ENCODE results near the gene FAM83F.

FAM83F gene

DNA sequence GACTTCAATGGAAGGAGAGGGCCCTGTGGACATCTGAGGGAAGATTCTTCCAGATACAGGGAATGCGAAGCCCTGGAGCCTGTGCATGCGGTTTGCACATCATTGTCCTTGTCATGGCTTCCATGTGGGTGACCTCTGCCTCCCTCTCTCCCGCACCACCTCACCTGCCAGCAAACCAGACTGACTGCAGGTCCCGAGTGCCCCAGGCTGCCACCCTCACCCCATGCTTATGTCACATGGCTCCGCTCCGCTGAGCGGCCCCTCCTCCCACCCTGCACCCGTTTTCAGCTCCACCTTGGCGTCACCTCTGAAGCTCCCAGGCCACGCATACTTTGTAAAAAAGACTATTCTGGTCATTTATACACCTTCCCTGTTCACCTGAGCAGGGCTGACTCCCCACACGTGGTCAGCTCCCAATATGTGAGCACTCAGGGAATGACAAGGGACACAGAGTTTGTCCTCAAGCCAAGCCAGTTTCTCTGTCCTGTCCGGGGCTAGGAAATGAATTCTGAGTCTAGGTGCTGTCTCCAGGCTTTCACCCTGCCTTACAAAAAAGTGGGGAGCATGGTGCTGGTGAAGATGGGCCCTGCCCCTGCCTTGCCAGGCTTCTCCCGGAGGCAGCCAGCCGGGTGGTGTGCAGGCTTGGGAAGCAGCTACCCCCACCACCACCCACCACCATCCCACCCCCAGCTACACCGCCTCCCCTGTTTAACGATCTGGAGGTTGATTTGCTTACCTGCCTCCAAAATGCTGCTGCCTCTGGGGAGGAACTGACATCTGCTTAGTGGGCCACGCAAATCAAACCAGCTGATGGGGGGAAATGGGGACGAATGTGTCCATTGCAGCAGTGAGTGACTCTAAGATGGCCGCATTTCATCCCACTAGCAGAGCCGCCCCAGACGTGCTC is 32.7 kb downstream of the FAM83F start:
- H3K4me3 ChIP-seq (ENCODE audit: low read length) = no peak overlapping the region
- no peak for DNase-seq (ENCODE audit: low read depth, low spot score)

DNA sequence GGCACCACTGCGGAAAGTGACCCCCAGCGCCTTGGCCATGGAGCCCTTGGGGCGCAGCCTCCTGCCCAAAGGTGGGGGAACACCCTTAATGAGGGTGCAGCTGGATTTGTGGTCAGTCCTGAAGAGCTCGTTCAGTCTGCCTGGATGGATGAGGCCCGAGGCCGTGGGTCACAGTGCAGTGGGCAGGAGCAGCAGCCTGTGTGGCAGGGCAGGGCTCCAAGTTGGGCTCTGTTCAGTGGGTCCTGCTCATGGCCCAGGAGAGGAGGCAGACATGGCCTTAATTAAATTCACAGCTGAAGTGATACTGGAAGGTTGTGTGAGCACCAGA is 33.3 kb downstream of the FAM83F start:
- DNase-seq (ENCODE audit: low read depth, low spot score) = no peak
- H3K4me3 ChIP-seq (ENCODE audit: low read length) = no peak overlapping the region

DNA sequence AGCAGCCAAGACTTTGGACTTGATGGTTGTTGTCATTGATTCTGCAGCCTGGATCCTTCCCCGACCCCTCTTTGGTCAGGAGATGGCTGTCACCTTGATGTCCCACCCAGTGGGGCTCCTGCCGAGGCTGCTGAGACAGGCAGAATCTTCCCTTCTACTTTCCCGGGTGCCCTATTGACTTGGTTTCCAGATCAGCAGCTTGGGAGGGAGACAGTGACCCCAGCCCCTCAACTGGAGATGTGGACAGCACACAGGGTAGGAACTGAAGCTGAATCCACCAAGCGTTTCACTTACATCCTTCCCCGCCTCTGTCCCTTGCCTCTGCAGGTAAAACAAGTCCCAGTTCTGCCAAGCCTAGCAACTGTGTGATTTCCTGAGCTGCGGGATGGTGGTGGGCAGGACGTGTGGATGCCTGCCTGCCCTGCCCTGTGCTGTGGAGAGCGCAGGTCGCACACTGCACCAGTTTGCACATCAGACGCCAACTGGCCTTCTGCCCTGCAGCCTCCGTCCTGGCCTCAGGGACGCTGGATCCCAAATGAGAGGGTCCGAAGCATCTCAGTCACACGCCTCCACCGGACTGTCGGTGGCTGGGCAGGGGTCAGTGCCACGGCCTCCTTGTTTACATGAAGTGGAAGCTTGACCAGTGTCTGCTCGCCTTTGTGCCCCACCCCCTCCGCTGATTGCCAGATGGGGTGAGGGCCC is 34.6 kb downstream of the FAM83F start:
- no peak overlapping the region for H3K4me3 ChIP-seq (ENCODE audit: low read length)
- no peak for DNase-seq (ENCODE audit: low read depth, low spot score)

DNA sequence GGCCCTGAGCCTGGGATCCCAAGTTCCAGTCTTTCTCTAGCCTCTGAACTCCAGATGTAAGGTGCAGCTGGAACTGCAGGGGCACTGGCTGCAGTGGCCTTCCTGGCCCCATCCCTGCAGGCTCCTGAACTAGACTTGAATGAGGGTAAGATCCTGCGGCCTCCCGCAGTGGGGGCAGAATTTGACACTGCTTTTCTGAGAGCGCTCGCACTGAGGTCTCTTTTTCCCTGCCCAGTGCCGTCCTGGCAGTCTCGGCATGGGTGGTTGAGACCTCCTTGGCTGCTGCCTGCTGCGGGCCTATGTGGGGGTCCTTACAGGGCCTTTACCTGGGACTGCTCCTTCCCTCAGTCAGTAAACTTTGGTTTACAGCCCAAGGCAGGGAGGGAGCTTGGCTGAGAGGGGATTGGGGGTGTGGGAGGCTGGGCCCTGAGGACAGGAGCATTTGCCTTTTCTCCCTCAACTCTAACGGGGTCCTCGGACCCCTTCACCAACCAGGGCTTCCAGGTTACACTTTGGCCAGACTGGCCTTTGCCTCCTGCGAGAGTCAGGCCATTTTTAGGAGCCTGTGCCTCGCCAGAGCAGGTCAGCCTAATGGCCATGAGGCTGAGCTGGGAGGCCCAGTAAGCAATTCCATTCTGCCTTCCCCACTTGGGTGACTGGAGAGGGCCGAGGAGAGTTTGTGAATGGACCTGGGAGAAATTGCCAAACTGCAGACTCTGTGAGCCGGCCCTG is 35.4 kb downstream of the FAM83F start:
- DNase-seq (ENCODE audit: low read depth, low spot score) = no peak
- no peak overlapping the region for H3K4me3 ChIP-seq (ENCODE audit: low read length)

DNA sequence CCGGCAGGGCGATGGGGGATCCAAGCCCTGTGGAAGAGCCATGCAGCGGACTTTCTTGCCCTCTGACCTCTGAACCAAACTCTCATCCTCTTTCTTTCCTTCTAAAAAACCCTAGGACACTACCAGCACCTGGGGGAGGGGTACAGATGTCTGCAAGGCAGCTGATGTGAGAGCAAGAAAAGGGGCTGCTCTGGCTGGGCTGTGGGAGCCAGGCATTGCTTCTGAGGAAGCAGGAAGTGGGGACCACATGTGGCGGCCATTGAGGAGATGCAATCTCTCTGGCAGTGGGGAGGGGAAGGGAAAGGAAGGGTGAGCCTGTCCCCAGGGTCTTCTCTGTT is 36.0 kb downstream of the FAM83F start:
- H3K4me3 ChIP-seq (ENCODE audit: low read length) = no peak overlapping the region
- peak; percentile 73 for DNase-seq (ENCODE audit: low read depth, low spot score)

DNA sequence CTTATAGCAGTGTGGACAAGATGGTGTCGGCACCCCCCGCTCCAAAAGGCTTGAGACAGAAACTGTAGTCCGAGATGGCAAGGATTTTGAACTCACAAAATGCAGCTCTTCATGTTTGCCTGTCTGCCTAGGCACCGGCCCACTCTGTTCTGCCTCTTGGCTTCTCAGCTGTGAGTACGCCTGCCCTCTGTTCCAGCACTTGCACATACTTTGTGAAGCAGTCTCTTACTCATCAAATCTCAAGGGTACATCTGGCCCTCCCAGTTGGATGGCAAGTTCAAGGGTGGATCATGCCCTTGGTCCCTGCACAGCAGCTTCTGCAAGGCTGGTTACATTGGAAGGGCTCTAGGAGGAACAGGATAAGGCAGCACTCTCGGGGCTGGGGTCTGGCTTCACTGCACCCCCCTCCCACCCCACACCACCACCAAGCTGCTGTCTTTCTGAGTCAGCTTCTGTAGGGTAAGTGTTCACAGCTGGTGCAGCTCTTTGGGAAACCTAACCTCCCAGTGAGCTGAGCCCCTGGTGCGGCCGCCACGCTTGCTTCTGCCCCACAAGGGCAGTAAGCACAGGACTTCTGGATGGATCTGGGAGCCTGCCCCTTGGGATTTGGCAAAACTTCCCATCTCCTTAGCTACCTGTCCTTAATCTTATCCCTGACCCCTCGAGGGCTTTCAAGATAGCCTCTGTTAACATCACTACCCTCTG is 37.2 kb downstream of the FAM83F start:
- DNase-seq (ENCODE audit: low read depth, low spot score) = no peak
- no peak overlapping the region for H3K4me3 ChIP-seq (ENCODE audit: low read length)

DNA sequence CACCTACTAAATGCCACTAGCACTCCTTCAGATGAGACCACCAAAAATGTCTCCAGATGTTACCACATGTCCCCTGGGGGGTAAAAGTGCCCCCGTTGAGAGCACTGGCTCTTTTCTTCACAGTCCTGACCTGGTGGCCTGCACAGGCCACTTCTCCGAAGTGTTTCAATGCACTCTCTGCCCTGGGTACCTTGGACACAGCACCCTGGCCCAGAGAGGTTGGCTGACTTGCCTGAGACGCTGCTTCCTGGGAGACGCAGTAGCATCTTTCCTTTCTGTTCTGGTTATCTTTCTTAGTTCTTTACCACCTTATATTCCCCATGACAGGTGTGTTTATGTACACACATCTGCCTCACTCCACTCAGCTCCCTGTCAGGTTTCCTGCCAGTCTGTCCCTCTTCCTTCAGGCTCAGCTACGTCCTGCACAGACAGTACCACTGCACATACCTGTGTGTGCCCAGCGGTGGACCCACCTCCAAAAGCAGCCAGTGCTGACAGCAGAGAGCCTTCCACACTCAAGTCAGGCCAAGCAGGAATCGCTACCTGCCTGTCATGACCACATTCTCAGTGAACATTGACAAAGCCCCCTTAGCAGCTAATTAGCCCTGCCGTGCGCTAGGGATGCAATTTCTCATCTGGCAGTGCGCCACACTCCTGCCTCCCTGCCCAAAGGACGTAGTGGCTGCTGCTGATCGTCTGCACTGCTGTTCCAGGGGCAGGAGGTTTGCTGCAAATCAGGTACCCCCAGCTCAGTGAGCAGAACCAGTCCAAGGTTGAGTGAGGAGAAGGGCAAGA is 39.0 kb downstream of the FAM83F start:
- H3K4me3 ChIP-seq (ENCODE audit: low read length) = no peak overlapping the region
- no peak for DNase-seq (ENCODE audit: low read depth, low spot score)

DNA sequence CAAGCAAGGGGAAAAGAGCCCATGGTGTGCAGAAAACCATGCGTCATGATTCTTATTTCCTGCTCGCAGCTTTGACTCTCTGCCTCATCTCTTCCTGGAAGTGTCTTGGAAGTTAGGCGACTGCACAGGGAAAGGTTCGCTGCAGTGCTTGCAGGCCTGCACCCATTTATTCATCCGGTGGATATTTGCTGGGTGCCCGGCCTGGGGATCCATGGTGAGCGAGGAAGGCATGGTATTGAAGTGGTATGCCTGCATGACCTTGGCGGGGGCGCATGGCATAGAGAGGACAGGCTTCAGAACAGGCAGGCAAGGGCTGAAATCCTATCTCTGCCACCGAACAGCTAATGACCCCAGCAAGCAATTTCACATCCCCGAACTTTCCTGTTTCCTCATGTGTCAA is 40.6 kb downstream of the FAM83F start:
- no peak overlapping the region for H3K4me3 ChIP-seq (ENCODE audit: low read length)
- DNase-seq (ENCODE audit: low read depth, low spot score) = no peak

DNA sequence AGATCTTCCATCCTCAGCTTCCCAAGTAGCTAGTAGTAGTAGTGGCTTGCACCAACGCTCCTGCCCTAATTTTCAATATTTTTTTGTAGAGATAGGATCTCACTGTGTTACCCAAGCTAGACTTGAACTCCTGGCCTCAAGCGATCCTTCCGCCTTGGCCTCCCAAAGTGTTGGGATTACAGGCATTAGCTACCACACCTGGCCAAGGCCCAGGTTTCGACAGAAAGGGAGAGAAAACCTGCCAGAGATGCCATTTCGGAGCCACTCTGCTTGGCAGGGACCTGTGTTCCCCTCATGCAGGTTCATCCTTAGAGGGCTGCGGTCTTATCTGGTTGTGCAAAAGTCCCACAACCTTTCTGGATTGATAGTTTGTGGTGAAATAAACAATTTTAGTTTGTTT is 41.4 kb downstream of the FAM83F start:
- no peak overlapping the region for H3K4me3 ChIP-seq (ENCODE audit: low read length)
- no peak for DNase-seq (ENCODE audit: low read depth, low spot score)

DNA sequence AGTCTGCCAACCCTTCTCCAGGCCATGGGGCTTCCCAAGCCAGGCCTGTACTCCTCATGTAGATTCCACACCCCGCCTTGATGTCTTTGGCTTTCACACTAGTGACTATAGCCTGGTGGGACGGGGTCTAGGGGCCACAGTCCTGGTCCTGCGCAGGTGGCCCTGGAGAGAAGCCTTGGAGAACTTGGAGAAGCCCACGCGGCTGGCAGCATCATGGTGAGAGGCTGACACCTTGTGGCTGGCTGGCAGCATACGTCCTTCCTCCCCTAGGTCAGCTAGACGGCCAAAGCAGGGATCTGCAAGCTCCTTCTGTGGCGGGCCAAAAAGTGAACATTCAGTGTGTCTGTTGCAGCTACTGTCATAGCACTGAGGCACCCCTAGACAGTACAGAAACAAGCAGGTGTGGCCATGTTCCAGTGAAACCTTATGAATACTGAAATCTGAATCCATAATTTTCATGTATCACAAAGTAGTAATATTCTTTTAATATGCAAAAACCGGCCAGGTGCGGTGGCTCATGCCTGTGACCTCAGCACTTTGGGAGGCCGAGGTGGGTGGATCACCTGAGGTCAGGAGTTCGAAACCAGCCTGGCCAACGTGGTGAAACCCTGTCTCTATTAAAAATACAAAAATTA is 42.0 kb downstream of the FAM83F start:
- peak; percentile 62 for DNase-seq (ENCODE audit: low read depth, low spot score)
- H3K4me3 ChIP-seq (ENCODE audit: low read length) = no peak overlapping the region

DNA sequence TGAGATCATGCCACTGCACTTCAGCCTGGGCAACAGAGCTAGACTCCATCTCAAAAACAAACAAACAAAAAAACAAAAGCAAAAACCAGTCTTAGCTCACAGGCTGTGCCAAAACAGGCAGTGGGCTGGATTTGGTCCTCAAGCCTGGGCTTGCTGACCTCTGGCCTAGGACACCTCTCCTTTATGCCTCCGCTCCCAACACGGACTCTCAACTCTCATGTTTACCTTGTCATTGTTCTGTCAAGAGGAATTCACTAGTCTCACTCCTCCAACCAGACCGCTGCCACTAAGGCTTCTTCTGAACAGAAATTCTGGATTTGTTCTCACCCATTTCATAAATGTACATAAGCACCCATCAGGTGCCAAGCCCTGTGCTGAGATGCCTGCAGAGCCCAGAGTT is 42.6 kb downstream of the FAM83F start:
- no peak overlapping the region for H3K4me3 ChIP-seq (ENCODE audit: low read length)
- DNase-seq (ENCODE audit: low read depth, low spot score) = no peak

DNA sequence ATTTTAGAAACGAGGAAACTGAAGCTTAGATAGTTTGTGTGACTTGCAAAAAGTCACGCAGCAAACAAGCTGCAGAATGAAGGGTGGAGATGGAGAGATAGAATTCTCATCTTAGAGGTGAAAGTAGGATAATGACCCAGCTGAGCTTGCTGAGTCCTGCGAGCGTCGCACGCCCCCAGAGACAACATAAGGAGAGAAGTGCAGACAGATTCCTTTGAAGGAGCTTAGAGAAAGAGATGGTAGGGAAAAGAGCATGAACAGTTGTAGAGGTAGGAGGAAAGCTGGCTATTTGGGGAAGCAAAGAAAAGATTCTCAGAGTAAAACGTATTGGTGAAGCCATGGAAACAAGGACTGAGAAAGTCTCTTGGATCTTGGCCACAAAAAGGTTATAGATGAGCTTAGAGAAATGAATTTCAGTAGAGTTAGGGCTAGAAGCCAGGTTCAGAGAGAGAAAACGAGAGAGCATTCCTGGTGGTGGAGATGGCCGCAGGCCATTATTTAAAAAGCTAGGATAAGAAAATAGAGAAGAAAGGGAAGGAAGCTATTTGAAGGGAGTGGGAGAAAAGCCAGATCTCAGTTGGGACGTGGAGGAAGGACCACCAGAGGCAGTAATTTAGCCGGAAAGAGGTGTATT is 44.8 kb downstream of the FAM83F start:
- no peak for DNase-seq (ENCODE audit: low read depth, low spot score)
- no peak overlapping the region for H3K4me3 ChIP-seq (ENCODE audit: low read length)

DNA sequence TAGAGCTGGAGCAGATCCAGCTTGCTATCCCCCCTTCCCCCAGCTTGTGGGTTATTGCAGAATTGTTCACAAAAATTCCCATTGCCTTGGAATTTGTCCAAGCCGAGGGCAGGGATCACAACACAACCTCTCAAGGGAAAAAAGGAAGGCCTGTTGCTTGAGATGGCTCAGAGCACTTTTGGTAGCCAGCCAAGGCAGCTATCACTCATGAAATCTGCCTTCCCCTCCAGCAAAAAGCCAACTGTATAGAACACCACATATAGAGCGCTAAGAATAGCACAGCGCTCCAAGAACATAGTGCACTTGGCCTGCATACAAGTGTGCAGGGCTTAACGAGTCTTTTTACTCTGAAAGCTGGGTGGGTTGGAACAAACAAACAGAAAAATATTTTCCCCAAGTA is 46.2 kb downstream of the FAM83F start:
- DNase-seq (ENCODE audit: low read depth, low spot score) = peak; percentile 74
- no peak overlapping the region; the same call in 1 of the 2 replicates for H3K4me3 ChIP-seq (ENCODE audit: low read length)

DNA sequence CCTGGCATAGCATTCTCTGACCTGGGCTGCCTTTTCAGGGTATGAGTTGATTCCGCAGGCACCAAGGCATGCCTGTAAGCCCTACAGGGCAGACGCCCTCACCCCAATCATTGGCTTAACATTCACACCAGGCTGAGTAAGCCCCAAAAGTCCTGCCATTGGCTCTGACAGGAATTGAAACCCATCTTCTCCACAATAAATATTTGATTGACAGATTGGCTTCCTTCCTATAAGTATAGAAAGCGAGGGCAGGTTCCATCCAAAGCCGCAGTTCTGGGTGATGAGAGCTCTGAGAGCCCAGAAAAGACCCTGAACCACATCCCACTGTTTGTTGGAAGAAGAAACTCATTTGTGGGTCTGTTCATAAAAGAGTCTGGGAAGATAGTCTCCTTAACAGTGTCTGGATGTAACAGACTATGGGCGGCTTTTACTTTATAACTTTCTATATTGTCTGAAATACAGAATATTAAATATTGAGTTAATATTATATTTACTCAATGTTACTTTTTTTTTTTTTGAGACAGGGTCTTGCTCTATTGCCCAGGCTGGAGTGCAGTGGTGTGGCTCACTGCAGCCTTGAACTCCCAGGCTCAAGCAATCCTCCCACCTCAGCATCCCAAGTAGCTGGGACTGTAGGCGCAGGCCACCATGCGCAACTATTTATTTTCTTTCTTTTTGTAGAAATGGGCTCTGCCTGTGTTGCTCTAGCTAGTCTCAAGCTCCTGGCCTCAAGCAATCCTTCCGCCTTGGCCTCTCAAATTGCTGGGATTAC is 46.8 kb downstream of the FAM83F start:
- DNase-seq (ENCODE audit: low read depth, low spot score) = no peak
- H3K4me3 ChIP-seq (ENCODE audit: low read length) = no peak overlapping the region; the same call in 1 of the 2 replicates

DNA sequence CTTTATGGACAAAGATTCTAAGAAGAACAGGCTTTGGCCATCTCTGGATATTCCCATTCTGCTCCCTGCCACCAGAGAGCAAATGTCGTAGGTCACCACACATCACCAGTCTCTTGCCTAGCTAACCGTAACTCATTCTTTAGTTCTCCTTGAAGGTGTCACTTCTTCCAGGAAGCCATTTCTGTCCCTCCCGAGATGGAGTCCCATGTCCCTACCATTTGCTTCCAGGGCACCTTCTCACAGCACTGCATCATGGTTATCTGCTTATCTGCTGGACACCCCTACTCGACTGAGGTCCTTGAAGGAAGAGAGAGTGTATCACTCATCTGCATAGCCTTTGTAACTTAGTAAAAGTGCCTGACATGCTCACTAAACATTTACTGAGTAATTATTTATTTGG is 47.6 kb downstream of the FAM83F start:
- no peak overlapping the region for H3K4me3 ChIP-seq (ENCODE audit: low read length)
- no peak for DNase-seq (ENCODE audit: low read depth, low spot score)

DNA sequence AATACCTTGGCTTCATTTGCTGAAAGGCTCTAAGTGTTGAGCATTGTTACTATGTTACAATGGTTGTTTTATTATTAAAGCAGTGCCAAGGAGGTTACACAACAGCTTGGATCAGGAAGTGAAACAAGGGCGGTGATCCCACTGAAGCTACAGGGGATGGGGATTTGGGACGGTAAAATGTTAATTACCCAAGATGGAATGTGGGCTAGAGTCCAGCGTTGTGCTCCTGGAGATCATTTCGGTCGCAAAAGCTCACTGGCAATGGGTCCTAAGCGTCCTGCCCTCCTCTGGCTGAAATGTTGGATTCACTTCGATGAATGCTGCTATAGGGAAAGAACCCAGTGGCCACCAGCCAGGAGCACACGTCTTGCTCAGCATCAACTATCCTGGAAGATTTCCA is 48.3 kb downstream of the FAM83F start:
- H3K4me3 ChIP-seq (ENCODE audit: low read length) = no peak overlapping the region
- no peak for DNase-seq (ENCODE audit: low read depth, low spot score)

DNA sequence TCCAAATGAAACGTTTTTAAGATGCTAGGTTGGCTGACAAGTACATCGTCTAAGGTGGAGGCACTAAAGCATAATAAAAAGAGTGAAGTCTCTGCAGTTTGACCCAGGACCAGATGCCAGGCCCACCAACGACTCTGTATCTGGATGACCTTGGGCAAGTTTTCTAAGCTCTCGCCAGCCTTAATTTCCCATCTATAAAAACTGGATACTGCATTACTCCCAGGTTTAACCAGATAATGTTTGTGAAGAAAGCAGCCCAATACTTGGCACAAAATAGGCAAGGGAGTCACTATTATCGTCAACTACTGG is 49.0 kb downstream of the FAM83F start:
- DNase-seq (ENCODE audit: low read depth, low spot score) = no peak
- H3K4me3 ChIP-seq (ENCODE audit: low read length) = peak overlapping the region; percentile 81

Data from Jurkat, Clone E6-1 (cell line).